ACC112 (cell line): ENCODE measurements around the gene FOXO1.

Experiments used
- H2AFZ ChIP-seq: fragments of 200-600 bp; sonication (generic); one replicate; pipeline ENCODE4 v1.6.0; 2017; ENCODE audit warnings: antibody characterized with exemption, low read length; ENCODE audit not compliant: unreplicated experiment
- H3K27ac ChIP-seq: fragments of 200-600 bp; sonication (generic); 2 replicates; pipeline ENCODE4 v1.5.1; 2014; ENCODE audit warnings: low read depth, mild to moderate bottlenecking, antibody characterized with exemption, low read length, moderate library complexity
- H3K27me3 ChIP-seq: fragments of 200-600 bp; sonication (generic); 2 replicates; pipeline ENCODE4 v1.6.1; 2014; ENCODE audit warnings: mild to moderate bottlenecking, antibody characterized with exemption, low read length, moderate library complexity, mixed read lengths; ENCODE audit not compliant: insufficient read depth
- H3K36me3 ChIP-seq: fragments of 200-600 bp; sonication (generic); 2 replicates; pipeline ENCODE4 v1.6.1; 2016; ENCODE audit warnings: mild to moderate bottlenecking, antibody characterized with exemption, low read length, moderate library complexity, mixed read lengths; ENCODE audit not compliant: insufficient read depth
- H3K4me1 ChIP-seq: fragments of 200-600 bp; sonication (generic); one replicate; pipeline ENCODE4 v1.6.1; 2016; ENCODE audit warnings: low read length, mixed read lengths; ENCODE audit not compliant: insufficient read depth, unreplicated experiment, control insufficient read depth
- H3K4me3 ChIP-seq: fragments of 200-600 bp; sonication (generic); 2 replicates; pipeline ENCODE4 v1.5.1; 2014; ENCODE audit warnings: mild to moderate bottlenecking, low read depth, low read length
- H3K79me2 ChIP-seq: fragments of 200-600 bp; sonication (generic); one replicate; pipeline ENCODE4 v1.6.0; 2016; ENCODE audit warnings: low read length; ENCODE audit not compliant: control insufficient read depth, unreplicated experiment, insufficient read depth

The FOXO1 gene

DNA sequence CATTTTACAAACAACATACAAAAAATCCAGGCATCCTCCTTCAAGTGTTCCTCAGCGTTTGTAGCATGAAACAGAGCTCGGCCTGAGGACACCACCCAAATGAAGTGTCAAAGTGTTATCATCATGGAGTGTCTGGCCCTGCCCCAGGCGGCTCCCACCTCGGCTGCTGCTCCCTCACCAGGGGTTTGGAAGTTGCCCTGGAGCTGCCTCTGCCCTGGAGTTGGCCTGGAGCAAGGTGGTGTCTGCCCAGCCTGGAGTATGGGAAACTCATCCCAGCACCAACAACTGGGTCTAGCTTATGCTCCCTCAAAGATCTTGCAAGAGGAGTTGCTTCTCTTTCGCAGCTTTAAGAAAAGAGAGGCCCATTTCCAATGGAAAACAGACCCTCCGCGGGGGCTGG, 120.4 kb downstream of the FOXO1 start:
- Histone ChIP-seq H3K79me2 (no peaks in the 10 kb centered on the region), H3K4me3 (no peak overlapping the region), H2AFZ (no peak overlapping the region), H3K36me3 (no peaks in the 10 kb centered on the region; the same call in 1 of the 2 replicates), H3K27ac (no peak overlapping the region), H3K4me1 (peaks cover 9% of the 10 kb centered on the region), H3K27me3 (no peaks in the 10 kb centered on the region)

DNA sequence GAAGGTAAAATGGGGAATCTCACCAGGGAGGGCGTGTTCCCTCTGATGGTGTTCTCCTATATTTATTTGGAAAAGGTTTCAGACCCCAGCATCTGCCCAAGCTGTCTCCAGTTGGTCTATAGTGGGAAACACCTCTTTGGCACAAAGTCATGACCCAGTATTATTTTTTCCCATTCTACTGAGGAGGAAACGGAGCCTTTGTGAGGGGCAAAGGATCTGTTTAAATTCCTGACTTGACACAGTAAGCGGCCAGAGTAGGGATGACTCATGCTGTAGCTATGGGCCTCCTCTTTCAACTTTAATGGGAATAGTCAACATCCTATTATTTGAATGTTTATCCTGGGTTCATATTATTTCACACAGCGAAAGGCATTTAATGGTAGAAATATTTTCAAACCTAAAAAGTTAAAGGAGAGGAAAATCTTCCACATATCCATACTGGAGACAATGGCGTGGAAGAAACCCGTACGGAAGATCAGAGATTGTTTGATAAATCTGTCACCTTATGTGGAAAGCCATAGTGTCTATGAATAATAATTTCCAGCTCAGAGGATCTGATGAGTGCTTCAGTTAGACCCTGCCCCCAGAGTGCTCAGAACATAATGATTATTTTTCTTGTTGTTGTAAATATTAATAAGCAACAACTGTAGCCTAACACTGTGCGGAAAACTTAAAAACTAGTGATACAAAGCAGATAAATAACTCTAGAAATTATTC, 126.0 kb downstream of the FOXO1 start:
- Histone ChIP-seq H3K27ac (peak overlapping the region; percentile 44), H3K4me1 (peaks cover 15% of the 10 kb centered on the region), H3K79me2 (no peaks in the 10 kb centered on the region), H3K36me3 (no peaks in the 10 kb centered on the region), H3K27me3 (no peaks in the 10 kb centered on the region), H2AFZ (no peak overlapping the region), H3K4me3 (no peak overlapping the region)

GRCh38 chr13:40539576-40540327, 126.7 kb downstream of the FOXO1 start:
- H3K4me1 ChIP-seq, result peaks cover 15% of the 10 kb centered on the region
- H3K4me3 ChIP-seq, result no peak overlapping the region
- peak overlapping the region; percentile 44 for H3K27ac ChIP-seq
- H3K27me3 ChIP-seq, result no peaks in the 10 kb centered on the region
- no peaks in the 10 kb centered on the region for H3K36me3 ChIP-seq
- H2AFZ ChIP-seq, result no peak overlapping the region
- no peaks in the 10 kb centered on the region for H3K79me2 ChIP-seq

- no peaks in the 10 kb centered on the region for H3K27me3 ChIP-seq
- no peak overlapping the region for H3K27ac ChIP-seq
- no peak overlapping the region for H3K4me3 ChIP-seq
- H3K79me2 ChIP-seq, result no peaks in the 10 kb centered on the region
- H3K36me3 ChIP-seq, result no peaks in the 10 kb centered on the region
- peaks cover 15% of the 10 kb centered on the region for H3K4me1 ChIP-seq
- H2AFZ ChIP-seq, result no peak overlapping the region
These were observed 129.1 kb downstream of the FOXO1 start for GRCh38 chr13:40537146-40537895.

- Histone ChIP-seq H3K4me3 (no peak overlapping the region), H3K27ac (no peak overlapping the region), H2AFZ (no peak overlapping the region), H3K4me1 (peaks cover 15% of the 10 kb centered on the region), H3K79me2 (no peaks in the 10 kb centered on the region), H3K27me3 (no peaks in the 10 kb centered on the region), H3K36me3 (no peaks in the 10 kb centered on the region)
These were observed 129.9 kb downstream of the FOXO1 start for GRCh38 chr13:40536443-40537113.

DNA sequence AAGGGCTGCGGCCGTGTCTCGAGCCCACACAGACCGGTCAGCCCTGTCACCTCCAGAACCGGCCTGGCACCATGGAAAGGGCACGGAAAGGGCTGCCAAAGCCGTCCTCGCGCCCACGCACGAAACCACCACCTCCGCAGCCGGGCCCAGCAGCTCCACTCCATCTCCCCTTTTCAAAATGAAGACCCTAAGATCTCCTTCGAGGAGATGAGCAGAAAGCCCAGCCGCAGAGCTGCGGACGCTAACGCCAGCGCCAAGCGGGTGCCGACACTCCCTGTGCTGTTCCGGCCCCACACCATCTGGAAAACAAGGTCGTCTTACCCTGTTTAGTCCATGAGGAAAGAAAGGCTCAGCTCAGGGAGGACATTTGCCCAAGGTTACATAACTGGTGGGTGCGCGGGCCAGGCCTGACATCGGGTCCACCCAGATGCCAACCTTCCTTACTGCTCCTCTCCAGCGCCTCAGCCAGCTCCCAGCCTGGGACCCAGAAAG, 131.1 kb downstream of the FOXO1 start:
- no peak overlapping the region for H2AFZ ChIP-seq
- H3K27me3 ChIP-seq, result no peaks in the 10 kb centered on the region
- H3K27ac ChIP-seq, result no peak overlapping the region
- no peaks in the 10 kb centered on the region for H3K36me3 ChIP-seq
- H3K79me2 ChIP-seq, result no peaks in the 10 kb centered on the region
- H3K4me3 ChIP-seq, result no peak overlapping the region
- H3K4me1 ChIP-seq, result peaks cover 10% of the 10 kb centered on the region

DNA sequence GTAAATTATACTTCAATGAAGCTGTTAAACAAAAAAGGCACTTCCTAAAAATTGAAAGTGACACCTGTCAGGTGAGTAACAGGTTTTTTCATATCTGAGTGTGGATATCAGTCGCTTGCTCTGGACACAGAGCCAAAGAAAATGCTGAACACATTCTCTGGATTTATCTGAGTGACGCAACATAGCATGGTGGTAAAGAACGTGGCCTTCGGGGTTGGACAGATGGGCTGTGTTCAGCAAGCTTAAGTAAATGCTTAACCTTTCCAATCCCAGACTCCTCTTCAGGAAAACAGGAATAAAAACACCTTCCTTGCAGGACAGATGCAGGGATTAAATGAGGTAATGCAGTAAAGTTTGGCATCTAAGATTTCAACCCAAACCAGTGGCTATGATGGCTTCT, 132.0 kb downstream of the FOXO1 start:
- Histone ChIP-seq H3K27ac (no peak overlapping the region), H3K79me2 (no peaks in the 10 kb centered on the region), H3K4me1 (peaks cover 1% of the 10 kb centered on the region), H2AFZ (no peak overlapping the region), H3K4me3 (no peak overlapping the region), H3K36me3 (no peaks in the 10 kb centered on the region), H3K27me3 (no peaks in the 10 kb centered on the region)

GRCh38 chr13:40533072-40533471, 133.4 kb downstream of the FOXO1 start:
- no peaks in the 10 kb centered on the region for H3K27me3 ChIP-seq
- H3K36me3 ChIP-seq, result no peaks in the 10 kb centered on the region
- no peak overlapping the region for H2AFZ ChIP-seq
- no peak overlapping the region for H3K27ac ChIP-seq
- no peaks in the 10 kb centered on the region for H3K4me1 ChIP-seq
- H3K4me3 ChIP-seq, result no peak overlapping the region
- H3K79me2 ChIP-seq, result no peaks in the 10 kb centered on the region

DNA sequence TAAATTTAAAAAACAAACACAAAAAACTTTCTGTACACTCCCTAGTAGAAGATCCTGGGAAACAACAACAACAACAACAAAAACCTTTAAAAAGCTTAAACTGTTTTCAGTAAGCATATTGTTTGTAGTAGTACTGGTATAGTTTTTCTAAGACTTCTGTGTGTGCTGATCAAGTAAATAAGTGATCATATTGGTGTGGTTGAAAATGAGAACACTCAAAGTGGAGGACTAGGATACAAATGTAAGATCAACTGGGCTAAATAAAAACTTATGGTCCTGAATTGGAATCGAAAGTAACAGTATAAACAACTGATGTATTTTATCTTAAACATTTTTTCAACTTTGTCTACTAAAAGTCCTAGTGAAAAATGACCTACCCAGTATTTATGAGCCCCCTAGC, 135.5 kb downstream of the FOXO1 start:
- H3K79me2 ChIP-seq, result no peaks in the 10 kb centered on the region
- no peak overlapping the region for H3K27ac ChIP-seq
- no peak overlapping the region for H3K4me3 ChIP-seq
- H3K27me3 ChIP-seq, result no peaks in the 10 kb centered on the region
- H2AFZ ChIP-seq, result no peak overlapping the region
- H3K4me1 ChIP-seq, result no peaks in the 10 kb centered on the region
- 0 out of 2 replicates have a peak, but pooled peaks cover 3% of the 10 kb centered on the region for H3K36me3 ChIP-seq

DNA sequence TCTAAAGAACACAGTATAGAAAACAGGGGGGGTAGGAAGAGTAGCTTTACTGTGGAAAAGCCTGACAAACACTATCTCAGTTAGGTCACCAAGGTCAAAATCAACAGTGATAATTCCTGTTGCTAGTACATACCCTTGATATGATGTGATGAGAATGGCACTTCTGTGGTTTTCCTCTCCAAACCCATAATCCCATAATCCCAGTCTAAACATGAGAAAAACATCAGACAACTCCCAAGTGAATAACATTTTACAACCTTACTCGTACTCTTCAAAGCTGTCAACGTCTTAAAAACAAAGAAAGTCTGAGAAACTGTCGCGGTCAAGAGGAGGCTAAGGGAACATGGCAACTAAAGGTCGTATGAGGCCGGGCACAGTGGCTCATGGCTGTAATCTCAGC, 137.6 kb downstream of the FOXO1 start:
- Histone ChIP-seq H2AFZ (no peak overlapping the region), H3K79me2 (no peaks in the 10 kb centered on the region), H3K36me3 (0 out of 2 replicates have a peak, but pooled peaks cover 3% of the 10 kb centered on the region), H3K27me3 (no peaks in the 10 kb centered on the region), H3K27ac (no peak overlapping the region), H3K4me3 (no peak overlapping the region), H3K4me1 (no peaks in the 10 kb centered on the region)
